Thyroid gland (tissue), 4 donors: Measurements from ENCODE around the gene CNN1. TPM values are rescaled to one million over a fixed set of nuclear protein-coding genes. Genes with fewer than 3 reads are reported as not detected.
A peak's percentile ranks its signal among the peaks of the same experiment; 100 is the strongest.

ENCODE experiments used
- DNase-seq, 2 donors: peaks; one replicate each; pipeline ENCODE4 v3.0.0-alpha.2; 2019
- H3K27ac ChIP-seq, 3 donors: fragments of 200-600 bp; sonication (generic); 1 replicate in 2 of 3; 2 replicates in 1 of 3; pipeline ENCODE4 v1.5.1; 2016 to 2019; ENCODE audit warnings: mild to moderate bottlenecking in 1 of 3, moderate library complexity in 1 of 3
- H3K27me3 ChIP-seq: fragments of 200-600 bp; sonication (generic); one replicate; pipeline ENCODE4 v1.5.1; 2019
- H3K36me3 ChIP-seq, 2 donors: fragments of 200-600 bp; sonication (generic); one replicate each; pipeline ENCODE4 v1.5.1; 2016 to 2019
- H3K4me1 ChIP-seq, 2 donors: fragments of 200-600 bp; sonication (generic); one replicate each; pipeline ENCODE4 v1.5.1; 2017 to 2019
- H3K4me3 ChIP-seq, 3 donors: fragments of 200-600 bp; sonication (generic); replicated peaks in 1 of 3; 1 replicate in 2 of 3; 2 replicates in 1 of 3; pipeline ENCODE4 v1.5.1; 2016; ENCODE audit warnings: mild to moderate bottlenecking in 1 of 3
- H3K9me3 ChIP-seq: fragments of 200-600 bp; sonication (generic); one replicate; pipeline ENCODE4 v1.5.1; 2017
- POLR2A ChIP-seq, 2 donors: fragments of 450-650 bp; IDR thresholded peaks; one replicate each; pipeline ENCODE4 v1.6.1; 2017; ENCODE audit warnings: antibody characterized with exemption in 2 of 2, mild to moderate bottlenecking in 2 of 2, moderate library complexity in 1 of 2
- WGBS, 2 donors: methylation state at CpG; one replicate each; pipeline ENCODE4 v1.1.5; 2017; 5-methylcytosine and 5-hydroxymethylcytosine counted together
- intact Hi-C: fragments of 100-400 bp; cut with DNase I; formaldehyde crosslinking; loops from one replicate; pipeline ENCODE4 v1.15.1; 2023
- total RNA-seq, 4 donors: library from RNA; depleted of rRNA; stranded (reverse); fragments of >200 nt; gene quantifications; one replicate each; pipeline ENCODE4 v1.2.3, GENCODE V29; 2016
- TF ChIP-seq, protein P1 (sequence below), 6 experiments: fragments of 200-600 bp in 3 of 6; fragments of 450-650 bp in 3 of 6; sonication (generic) in 3 of 6; IDR thresholded peaks; one replicate each; pipeline ENCODE4 v1.5.1; 2016 to 2019; ENCODE audit warnings: antibody characterized with exemption in 6 of 6, mild to moderate bottlenecking in 2 of 6, inconsistent platforms in 1 of 6, moderate library complexity in 1 of 6

Gene CNN1
- total RNA-seq, 4 donors from 2014 or later, result 6.3 to 21.6 (median 8.7) TPM

DNA sequence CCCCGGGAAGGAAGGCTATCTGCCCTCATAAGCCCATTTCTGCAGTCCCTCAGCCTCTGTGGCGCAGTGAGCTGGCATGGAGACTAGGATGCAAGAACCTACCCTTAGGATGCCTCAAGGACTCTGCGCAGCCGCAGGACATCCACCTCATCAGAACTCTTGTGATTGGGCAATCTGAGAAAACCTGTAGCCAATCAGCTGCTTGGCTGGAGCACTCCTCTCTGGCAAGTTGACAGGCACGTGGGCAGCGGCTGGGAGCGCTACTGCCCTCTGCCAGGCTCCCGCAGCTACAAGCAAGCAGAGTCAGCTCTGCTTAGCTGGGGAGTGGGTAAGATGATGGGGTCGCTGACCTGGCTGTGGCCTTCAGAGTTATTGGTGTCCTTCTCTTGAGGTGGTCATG, 8.2 kb upstream of the CNN1 start:
- Histone ChIP-seq H3K27ac (no peak overlapping the region), H3K4me1 (peaks cover 12 to 15% of the 10 kb centered on the region in 2 donors), H3K9me3 (no peaks in the 10 kb centered on the region), H3K36me3 (no peaks in the 10 kb centered on the region), H3K4me3 (no peak overlapping the region), H3K27me3 (no peaks in the 10 kb centered on the region)
- no peak for TF ChIP-seq POLR2A (IDR thresholded peaks at IDR 0.05)
- TF ChIP-seq, protein P1, sequence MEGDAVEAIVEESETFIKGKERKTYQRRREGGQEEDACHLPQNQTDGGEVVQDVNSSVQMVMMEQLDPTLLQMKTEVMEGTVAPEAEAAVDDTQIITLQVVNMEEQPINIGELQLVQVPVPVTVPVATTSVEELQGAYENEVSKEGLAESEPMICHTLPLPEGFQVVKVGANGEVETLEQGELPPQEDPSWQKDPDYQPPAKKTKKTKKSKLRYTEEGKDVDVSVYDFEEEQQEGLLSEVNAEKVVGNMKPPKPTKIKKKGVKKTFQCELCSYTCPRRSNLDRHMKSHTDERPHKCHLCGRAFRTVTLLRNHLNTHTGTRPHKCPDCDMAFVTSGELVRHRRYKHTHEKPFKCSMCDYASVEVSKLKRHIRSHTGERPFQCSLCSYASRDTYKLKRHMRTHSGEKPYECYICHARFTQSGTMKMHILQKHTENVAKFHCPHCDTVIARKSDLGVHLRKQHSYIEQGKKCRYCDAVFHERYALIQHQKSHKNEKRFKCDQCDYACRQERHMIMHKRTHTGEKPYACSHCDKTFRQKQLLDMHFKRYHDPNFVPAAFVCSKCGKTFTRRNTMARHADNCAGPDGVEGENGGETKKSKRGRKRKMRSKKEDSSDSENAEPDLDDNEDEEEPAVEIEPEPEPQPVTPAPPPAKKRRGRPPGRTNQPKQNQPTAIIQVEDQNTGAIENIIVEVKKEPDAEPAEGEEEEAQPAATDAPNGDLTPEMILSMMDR (IDR thresholded peaks at IDR 0.05), result peak in 2 of 6 experiments; percentile 11 to 29
- intact Hi-C loops, result no loop called here
- DNase-seq, result peak; percentile 74 to 76
- 24 to 30% methylated on average over 9 of the region's 9 CpGs for WGBS, 2 donors

DNA sequence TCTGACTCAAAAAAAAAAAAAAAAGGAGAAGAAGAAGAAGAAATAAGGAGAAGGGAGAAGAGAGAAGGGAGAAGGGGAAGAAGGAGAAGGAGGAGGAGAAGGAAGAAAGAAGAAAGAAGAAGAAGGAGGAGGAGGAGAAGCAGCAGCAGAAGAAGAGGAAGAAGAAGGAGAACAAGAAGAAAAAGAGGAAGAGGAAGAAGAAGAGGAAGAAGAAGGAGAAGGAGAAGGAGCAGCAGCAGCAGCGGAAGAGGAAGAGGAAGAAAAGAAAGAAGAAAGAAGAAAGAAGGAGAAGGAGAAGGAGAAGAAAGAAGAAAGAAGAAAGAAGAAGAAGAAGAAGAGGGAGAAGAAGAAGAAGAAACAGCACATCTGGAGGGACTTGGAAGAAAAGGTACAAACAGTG, 4.1 kb upstream of the CNN1 start:
- Histone ChIP-seq H3K27ac (no peak overlapping the region), H3K4me3 (no peak overlapping the region), H3K36me3 (no peaks in the 10 kb centered on the region), H3K9me3 (no peaks in the 10 kb centered on the region), H3K27me3 (no peaks in the 10 kb centered on the region), H3K4me1 (peaks cover 1 to 7% of the 10 kb centered on the region in 2 donors)
- no peak for DNase-seq
- 90% methylated on average over 1 of the region's 1 CpG for WGBS, 2 donors
- no peak for TF ChIP-seq POLR2A (IDR thresholded peaks at IDR 0.05)
- TF ChIP-seq, protein P1 (IDR thresholded peaks at IDR 0.05), result no peak
- intact Hi-C loops, result no loop called here

DNA sequence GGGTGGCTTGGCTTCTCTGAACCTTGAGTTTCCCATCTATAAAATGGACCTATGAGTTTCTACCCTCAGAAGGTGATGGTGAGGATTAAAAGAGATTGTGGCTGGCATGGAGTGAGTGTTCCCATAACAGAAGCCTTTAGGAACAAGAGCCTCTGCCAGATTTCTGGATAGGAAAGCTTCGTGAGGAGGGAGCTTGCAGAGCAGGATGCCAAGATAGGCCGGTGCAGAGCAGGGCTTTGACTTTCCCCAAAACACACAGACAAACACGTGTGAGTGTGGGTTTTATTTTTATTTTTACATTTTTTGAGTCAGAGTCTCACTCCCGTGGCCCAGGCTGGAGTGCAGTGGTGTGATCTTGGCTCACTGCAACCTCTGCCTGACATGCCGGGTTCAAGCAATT, 3.7 kb upstream of the CNN1 start:
- Histone ChIP-seq H3K27me3 (no peaks in the 10 kb centered on the region), H3K4me3 (no peak overlapping the region), H3K36me3 (no peaks in the 10 kb centered on the region), H3K9me3 (no peaks in the 10 kb centered on the region), H3K27ac (peak overlapping the region in 1 of 3 donors; percentile 80), H3K4me1 (peaks cover 4 to 7% of the 10 kb centered on the region in 2 donors)
- intact Hi-C loops, result no loop called here
- TF ChIP-seq POLR2A (IDR thresholded peaks at IDR 0.05), result no peak
- TF ChIP-seq, protein P1 (IDR thresholded peaks at IDR 0.05), result no peak
- WGBS, 2 donors, result 71 to 73% methylated on average over 5 of the region's 5 CpGs
- no peak for DNase-seq

DNA sequence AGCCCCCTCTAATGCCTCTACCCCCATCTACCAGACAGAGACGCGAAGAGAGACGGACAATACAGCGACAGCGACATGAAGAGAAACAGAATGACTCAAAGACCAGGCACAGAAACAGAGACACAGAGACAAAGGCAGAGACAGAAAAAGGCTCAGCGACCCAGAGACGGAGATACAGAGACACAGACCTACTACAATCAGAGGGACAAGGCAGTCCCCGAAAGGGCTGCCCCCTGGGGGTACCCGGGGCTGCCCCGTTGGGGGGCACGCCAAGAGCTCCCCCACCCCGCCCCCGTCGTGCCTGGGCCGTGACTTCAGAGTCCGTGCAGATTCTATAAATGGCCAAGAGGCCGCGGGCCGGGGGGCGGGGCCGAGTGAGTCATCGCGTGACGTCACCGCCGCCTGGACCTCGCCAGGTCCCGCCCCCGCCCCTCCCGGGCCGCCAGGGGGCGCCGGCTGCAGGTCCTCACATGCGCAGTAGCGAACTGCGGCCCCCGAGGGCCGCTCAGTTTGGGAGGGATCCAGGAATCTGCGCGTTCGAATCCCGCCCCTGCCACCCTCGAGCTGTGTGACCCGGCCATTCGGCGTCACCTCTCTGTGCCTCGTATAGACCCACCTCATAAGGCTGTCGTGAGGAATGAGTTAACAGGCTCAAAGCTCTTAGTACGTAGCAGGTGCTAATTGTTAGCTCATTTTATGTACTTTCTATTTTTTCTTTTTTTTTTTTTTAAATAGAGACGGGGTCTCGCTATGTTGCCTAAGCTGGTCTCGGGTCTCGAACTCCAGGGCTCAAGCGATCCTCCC, 2.7 kb upstream of the CNN1 start:
- no peaks in the 10 kb centered on the region for H3K9me3 ChIP-seq
- no peaks in the 10 kb centered on the region for H3K27me3 ChIP-seq
- peaks cover 5 to 7% of the 10 kb centered on the region in 2 donors for H3K4me1 ChIP-seq
- TF ChIP-seq POLR2A (IDR thresholded peaks at IDR 0.05), result peak in 1 of 2 donors; percentile 66
- TF ChIP-seq, protein P1 (IDR thresholded peaks at IDR 0.05), result peak; percentile 52 to 89 (median 76)
- 16 to 20% methylated on average over 32 to 40 of the region's 54 CpGs for WGBS, 2 donors
- H3K27ac ChIP-seq, result peak overlapping the region; percentile 5 to 80 (median 56)
- H3K36me3 ChIP-seq, result no peaks in the 10 kb centered on the region
- H3K4me3 ChIP-seq, result peak overlapping the region in 1 of 3 donors; percentile 20
- peak; percentile 86 to 88 for DNase-seq
- intact Hi-C loops, result no loop called here
